Activated T-cell treated with anti-CD3 and anti-CD28 coated beads, Interleukin-2, amount 50 U/mL, for 24 hours (primary cell): ENCODE results near the gene ADGRL2.
A peak's percentile ranks its signal among the peaks of the same experiment; 100 is the strongest.

Source experiments
- DNase-seq: peaks from one replicate; pipeline ENCODE4 v3.0.0-alpha.2; 2020
- H3K27ac Mint-ChIP-seq: 2 replicates; pipeline ENCODE4 v1.8.0; 2020; ENCODE audit warnings: mild to moderate bottlenecking, mixed read lengths
- H3K27me3 Mint-ChIP-seq: 2 replicates; pipeline ENCODE4 v1.8.0; 2020; ENCODE audit warnings: mixed read lengths
- H3K36me3 Mint-ChIP-seq: 2 replicates; pipeline ENCODE4 v1.8.0; 2020; ENCODE audit warnings: low read depth, mixed read lengths
- H3K4me1 Mint-ChIP-seq: 2 replicates; pipeline ENCODE4 v1.8.0; 2020; ENCODE audit warnings: low read depth, mixed read lengths
- H3K4me3 Mint-ChIP-seq: 2 replicates; pipeline ENCODE4 v1.8.0; 2020; ENCODE audit warnings: mild to moderate bottlenecking, moderate library complexity, mixed read lengths
- H3K9me3 Mint-ChIP-seq: 2 replicates; pipeline ENCODE4 v1.8.0; 2020; ENCODE audit warnings: mixed read lengths

ADGRL2 gene

DNA sequence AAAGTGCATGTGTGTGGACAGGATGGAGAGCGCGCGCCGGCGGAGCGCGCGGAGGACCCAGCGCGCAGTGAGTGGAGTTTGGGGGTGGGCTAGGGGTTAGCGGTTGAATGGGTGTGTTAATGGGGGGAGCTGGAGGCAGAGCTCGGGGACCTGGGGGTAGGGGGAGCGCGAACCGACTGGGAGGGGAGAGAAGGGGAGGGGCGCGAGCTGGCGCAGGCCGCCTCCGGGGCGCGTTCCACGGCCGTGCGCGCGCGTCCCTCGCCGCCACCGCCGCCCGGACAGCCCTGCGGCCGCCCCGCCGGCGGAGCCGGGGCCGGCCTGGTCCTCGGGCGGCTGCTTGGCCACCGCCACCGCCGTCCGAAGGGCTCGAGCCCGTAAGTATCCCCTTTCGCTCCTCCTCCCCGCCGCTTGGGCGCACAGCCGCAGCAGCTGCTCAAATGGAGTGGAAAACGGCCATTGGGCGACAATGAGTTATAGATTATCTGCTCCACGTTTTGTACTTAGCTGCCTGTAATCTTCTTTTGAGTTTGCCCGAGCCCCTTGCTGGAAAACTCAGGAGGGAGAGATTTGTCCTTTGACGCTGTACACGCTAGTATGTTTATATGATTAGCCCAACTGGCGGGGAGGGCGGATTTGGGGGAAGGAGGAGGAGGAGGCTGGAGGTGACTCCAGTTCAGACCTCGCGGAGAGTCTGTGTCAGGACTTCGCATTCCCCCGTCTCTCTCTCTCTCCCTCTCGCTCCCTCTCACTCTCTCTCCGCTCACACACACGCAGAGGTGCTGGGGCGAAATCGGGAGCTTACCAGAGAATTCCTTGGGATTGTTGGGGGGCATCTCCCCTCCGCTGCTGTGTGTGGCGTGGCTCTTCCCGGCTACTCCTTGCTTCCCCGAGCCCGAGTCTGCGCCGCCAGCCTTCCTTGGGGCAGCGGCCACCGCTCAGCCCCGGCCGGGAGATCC is at the start of gene ADGRL2:
Gene ADGRL2 (plus strand): TSS at position 240 of the 956 bp plus-strand sequence. CDS start 36,051 bp downstream, outside the sequence.
- H3K27me3 Mint-ChIP-seq = peaks cover 61% of the 10 kb centered on the region
- H3K27ac Mint-ChIP-seq = no peak within 1 kb of the TSS
- H3K4me1 Mint-ChIP-seq = peaks cover 5% of the 10 kb centered on the region
- H3K9me3 Mint-ChIP-seq = peaks cover 2% of the 10 kb centered on the region
- peak within 1 kb of the TSS; percentile 36 for H3K4me3 Mint-ChIP-seq
- DNase-seq = peak; percentile 29
- no peaks in the 10 kb centered on the region for H3K36me3 Mint-ChIP-seq

DNA sequence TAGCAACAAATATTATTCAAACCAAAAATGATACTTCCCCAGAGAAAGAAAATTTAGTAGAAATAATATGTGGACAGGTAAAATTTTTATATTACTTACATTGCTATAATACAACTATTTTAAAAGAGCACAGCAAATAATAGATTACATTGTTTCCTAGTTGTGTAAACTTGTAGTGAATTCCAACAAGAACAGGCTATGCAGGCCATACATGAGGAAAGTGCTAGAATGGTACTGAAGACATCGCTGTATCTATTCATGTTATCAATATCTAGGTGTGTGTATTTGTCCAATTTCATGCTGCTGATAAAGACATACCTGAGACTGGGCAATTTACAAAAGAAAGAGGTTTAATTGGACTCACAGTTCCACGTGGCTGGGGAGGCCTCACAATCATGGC is 47.9 kb upstream of the ADGRL2 start:
- no peak overlapping the region for H3K4me3 Mint-ChIP-seq
- peaks cover 2% of the 10 kb centered on the region for H3K9me3 Mint-ChIP-seq
- H3K4me1 Mint-ChIP-seq = no peaks in the 10 kb centered on the region
- H3K27ac Mint-ChIP-seq = no peak overlapping the region
- H3K27me3 Mint-ChIP-seq = no peaks in the 10 kb centered on the region
- no peak for DNase-seq
- no peaks in the 10 kb centered on the region for H3K36me3 Mint-ChIP-seq

DNA sequence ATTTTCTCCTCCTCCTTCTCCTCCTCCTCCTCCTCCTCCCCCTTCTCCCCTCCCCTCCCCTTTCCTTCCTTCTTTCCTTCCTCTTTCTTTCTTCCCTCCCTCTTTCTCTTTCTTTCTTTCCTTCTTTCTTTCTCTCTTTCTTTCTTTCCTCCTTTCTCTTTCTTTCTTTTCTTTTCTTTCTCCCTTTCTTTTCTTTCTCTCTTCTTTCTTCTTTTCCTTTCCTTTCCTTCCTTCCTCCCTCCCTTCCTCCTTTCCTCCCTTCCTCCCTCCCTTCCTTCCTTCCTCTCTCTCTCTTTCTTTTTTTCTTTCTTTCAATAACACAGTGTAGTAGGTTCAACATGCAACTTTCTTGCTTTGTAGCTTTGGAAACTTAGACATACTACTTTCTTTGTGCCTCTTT is 46.3 kb upstream of the ADGRL2 start:
- no peaks in the 10 kb centered on the region for H3K27me3 Mint-ChIP-seq
- no peak overlapping the region for H3K27ac Mint-ChIP-seq
- H3K4me1 Mint-ChIP-seq = no peaks in the 10 kb centered on the region
- H3K36me3 Mint-ChIP-seq = no peaks in the 10 kb centered on the region
- peaks cover 2% of the 10 kb centered on the region for H3K9me3 Mint-ChIP-seq
- DNase-seq = no peak
- H3K4me3 Mint-ChIP-seq = no peak overlapping the region

DNA sequence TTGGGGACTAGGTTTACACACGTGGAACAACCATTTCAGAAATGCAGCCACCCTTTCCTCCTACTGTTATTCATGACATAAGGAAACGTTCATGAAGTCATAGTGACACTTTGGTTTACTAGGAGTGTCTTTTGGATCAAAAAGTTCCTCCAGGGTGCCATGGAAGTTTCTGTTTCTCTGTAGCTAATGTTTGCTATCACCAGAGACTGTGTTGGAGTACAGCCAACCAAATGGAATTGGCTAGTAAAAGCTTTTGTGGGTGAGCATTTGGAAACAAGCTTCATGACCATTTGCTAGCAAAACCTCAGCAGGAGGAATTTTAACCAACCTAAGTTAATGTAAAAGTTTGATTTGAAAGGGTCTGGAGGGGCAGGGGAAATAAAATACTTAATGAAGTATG is 43.9 kb upstream of the ADGRL2 start:
- Mint-ChIP-seq H3K36me3 (no peaks in the 10 kb centered on the region), H3K9me3 (no peaks in the 10 kb centered on the region), H3K4me3 (no peak overlapping the region), H3K27ac (no peak overlapping the region), H3K4me1 (no peaks in the 10 kb centered on the region), H3K27me3 (no peaks in the 10 kb centered on the region)
- DNase-seq = no peak

DNA sequence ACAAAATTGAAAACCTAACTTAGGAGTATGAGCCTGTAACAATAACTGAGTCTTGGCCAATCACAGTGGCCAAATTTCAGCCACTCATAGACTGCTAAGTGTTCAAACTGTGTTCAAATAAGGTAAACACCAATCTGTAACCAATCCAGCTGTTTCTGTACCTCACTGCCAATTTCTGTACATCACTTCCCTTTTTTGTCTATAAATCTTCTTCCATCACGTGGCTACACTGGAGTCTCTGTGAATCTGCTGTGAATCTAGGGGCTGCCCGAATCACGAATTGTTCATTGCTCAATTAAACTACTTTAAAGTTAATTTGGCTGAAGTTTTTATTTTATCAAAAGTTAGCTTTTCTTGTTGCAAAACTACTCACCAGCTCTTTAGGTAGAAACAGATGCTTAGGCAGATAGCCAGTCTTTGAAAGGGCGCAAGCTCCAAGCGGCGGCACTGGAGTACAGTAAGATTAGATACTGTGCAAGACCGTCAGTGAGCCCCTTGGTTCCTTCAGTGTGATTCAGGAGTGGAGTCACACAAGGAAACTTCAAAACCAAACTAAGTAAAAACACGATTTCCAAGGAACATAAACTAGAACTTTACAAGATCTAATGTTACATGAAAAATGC is 43.2 kb upstream of the ADGRL2 start:
- Mint-ChIP-seq H3K4me3 (no peak overlapping the region), H3K9me3 (no peaks in the 10 kb centered on the region)
- no peak for DNase-seq

DNA sequence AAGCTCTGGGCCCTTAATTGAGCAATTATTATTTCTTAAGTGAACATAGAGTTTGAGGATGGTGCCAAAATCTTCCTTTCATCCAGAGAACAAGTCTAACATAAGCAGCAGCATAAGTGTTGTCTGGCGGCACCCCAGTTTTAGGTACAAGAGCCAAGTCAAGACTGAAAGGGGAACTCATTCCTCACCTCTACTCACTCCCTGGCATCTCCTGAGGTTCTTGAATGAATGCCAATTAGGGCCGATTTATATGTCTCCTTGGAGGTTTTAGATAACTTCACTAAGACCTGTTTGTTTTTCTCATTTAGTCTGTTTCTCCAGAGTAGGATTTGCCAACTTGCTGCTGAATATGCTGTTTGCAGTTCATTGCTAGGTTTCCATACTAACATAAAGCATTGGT is 42.6 kb upstream of the ADGRL2 start:
- Mint-ChIP-seq H3K27me3 (no peaks in the 10 kb centered on the region), H3K4me1 (no peaks in the 10 kb centered on the region), H3K4me3 (no peak overlapping the region), H3K27ac (no peak overlapping the region), H3K36me3 (no peaks in the 10 kb centered on the region), H3K9me3 (no peaks in the 10 kb centered on the region)
- no peak for DNase-seq

More for the DNA sequence above, 43.2 kb upstream of the ADGRL2 start:
- H3K4me1 Mint-ChIP-seq = no peaks in the 10 kb centered on the region
- H3K36me3 Mint-ChIP-seq = no peaks in the 10 kb centered on the region
- H3K27ac Mint-ChIP-seq = no peak overlapping the region
- no peaks in the 10 kb centered on the region for H3K27me3 Mint-ChIP-seq

DNA sequence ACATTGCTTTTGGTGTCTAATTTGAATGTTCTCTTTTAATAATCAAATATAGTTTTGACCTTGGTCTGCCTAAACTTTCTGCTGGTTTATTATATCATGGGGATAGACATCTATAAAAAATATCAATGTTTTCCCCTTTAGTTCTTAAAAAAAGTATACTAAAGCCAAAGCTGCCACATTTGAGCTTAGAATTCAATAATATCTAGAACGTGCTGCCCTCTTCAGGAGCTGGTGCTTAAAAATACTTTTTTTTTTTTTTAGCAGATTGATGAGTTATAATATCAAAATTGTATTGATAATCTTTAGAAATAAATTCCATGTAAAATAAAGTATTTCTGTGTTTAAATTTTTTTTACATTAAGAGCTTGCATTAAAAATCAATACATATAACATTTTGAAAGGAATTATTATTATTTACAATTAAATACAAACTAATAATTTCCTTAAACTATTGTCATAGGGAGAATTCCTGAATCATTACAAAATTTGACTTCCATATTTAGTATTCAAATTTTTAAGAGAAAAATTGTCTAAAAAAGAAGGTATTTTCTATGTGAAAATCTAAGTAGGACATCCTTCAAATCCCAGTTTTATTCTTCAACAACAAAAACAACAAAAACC is 40.1 kb upstream of the ADGRL2 start:
- no peak overlapping the region for H3K4me3 Mint-ChIP-seq
- H3K4me1 Mint-ChIP-seq = no peaks in the 10 kb centered on the region
- H3K36me3 Mint-ChIP-seq = no peaks in the 10 kb centered on the region
- H3K27me3 Mint-ChIP-seq = no peaks in the 10 kb centered on the region
- H3K27ac Mint-ChIP-seq = no peak overlapping the region
- DNase-seq = no peak
- H3K9me3 Mint-ChIP-seq = no peaks in the 10 kb centered on the region

DNA sequence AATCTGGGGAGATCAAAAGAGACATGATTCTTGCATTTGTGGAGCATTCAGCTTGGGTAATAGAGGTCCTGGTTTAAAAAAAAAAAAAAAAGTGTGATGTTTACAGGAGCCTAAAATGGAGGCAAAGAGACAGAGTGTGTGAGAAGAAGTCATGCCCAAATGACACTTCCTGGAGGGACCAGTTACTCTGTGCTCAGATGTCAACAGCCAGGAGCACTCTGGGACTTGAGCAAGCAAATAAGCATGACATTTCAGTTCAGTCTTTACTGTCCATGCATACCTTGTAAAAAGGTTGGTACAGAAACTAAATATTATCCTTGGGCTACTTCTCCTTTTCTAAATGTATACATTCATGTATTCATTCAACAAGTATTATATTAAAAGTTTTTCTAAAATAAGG is 25.2 kb upstream of the ADGRL2 start:
- Mint-ChIP-seq H3K4me1 (no peaks in the 10 kb centered on the region), H3K27ac (no peak overlapping the region), H3K9me3 (peaks cover 4% of the 10 kb centered on the region), H3K27me3 (no peaks in the 10 kb centered on the region), H3K36me3 (no peaks in the 10 kb centered on the region), H3K4me3 (no peak overlapping the region)
- DNase-seq = no peak

DNA sequence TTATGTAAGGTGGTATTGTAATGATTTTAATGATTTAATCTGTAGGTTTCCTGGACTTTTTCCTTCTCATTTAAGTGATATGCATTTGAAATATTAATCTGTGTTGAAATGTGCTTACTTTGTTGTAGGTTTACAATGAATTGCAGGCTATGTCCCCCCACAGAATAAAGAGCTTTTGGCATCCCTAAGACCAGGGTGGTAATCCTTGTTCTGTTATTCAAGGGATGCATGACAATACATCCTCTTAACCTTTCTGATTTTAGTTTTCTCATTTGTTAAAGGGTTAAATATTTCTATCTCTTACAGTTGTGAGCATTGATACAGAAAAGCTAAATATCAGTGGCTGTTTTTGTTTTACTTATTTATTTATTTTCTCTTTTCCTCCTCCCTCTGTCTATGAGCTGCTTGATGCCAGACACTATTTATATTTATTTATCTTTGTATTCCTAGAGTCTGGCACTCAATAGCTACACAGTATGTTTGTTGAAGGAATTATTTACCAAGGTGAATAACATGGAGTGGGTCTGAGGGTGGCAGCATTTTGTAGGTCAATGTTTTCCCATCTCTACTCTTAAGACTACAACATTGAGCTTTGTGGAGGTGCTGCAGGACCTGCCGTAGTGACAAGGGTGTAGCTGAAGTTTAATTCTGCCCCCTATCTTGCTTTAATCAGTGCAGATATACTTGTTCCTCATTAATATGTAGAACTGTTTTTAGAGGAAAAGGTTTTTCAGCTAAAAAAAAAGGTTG is 19.9 kb upstream of the ADGRL2 start:
- no peaks in the 10 kb centered on the region for H3K36me3 Mint-ChIP-seq
- no peak overlapping the region for H3K27ac Mint-ChIP-seq
- DNase-seq = no peak
- H3K9me3 Mint-ChIP-seq = peaks cover 2% of the 10 kb centered on the region
- H3K4me3 Mint-ChIP-seq = no peak overlapping the region
- H3K27me3 Mint-ChIP-seq = no peaks in the 10 kb centered on the region
- no peaks in the 10 kb centered on the region for H3K4me1 Mint-ChIP-seq

DNA sequence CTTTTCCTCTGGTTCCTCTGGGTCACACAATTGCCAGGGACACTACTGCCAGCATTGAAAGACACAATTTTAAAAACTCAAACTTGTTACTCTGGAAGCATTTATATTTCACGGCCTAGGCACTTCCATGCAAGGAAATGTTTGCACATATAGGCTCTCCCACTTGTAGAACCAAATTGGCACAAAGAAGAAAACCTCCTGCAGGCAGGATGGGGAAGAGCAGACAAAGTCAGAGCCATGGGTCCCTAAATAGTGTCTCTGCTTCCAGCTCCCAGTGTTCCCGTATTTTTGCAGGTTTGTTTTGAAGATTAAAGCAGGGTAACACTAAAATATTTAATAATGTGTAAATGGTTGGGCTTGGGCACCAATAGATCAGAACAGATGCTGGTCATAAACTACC is 19.0 kb upstream of the ADGRL2 start:
- Mint-ChIP-seq H3K4me3 (no peak overlapping the region), H3K4me1 (no peaks in the 10 kb centered on the region)
- no peak for DNase-seq

DNA sequence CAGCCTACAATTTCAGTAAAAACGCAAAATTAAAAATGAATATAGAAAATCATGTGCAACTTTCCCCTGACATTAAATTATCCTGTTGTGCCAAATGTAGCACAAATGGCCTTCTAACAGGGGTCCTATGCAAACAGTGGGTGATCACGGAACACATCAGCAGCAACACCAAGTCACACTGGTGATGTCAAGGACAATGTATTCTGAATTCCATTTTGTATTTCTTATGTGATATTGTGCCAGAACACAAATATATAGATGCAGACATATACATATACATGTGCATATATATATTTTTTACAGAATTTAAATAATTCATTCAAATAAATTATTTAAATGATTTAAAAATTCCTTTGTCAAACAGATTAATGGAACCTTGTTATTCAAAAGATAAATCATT is 8.6 kb upstream of the ADGRL2 start:
- H3K4me1 Mint-ChIP-seq = no peaks in the 10 kb centered on the region
- H3K36me3 Mint-ChIP-seq = no peaks in the 10 kb centered on the region
- H3K4me3 Mint-ChIP-seq = no peak overlapping the region
- DNase-seq = no peak
- H3K9me3 Mint-ChIP-seq = peaks cover 7% of the 10 kb centered on the region
- H3K27me3 Mint-ChIP-seq = no peaks in the 10 kb centered on the region
- no peak overlapping the region for H3K27ac Mint-ChIP-seq

More for the DNA sequence above, 19.0 kb upstream of the ADGRL2 start:
- H3K27ac Mint-ChIP-seq = no peak overlapping the region
- no peaks in the 10 kb centered on the region for H3K27me3 Mint-ChIP-seq
- H3K9me3 Mint-ChIP-seq = peaks cover 2% of the 10 kb centered on the region
- H3K36me3 Mint-ChIP-seq = no peaks in the 10 kb centered on the region

DNA sequence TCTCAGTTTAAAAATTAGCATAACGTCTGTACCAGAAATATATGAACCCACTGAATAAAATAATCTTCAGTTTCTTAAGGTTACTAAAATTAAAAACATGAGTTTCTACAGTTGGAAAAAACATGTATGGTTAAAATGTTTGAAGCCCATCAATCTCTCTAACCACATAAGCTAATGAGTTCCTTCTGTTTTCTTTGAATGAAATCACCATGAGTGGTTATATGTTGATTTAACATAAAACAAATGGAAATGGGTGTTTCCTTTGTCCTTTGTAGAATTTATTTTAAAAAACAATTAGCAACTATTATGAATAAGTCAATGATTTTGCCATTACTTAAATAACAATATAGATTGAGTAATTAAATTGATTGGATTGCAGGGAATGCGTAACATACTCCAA is 3.0 kb upstream of the ADGRL2 start:
- no peak overlapping the region for H3K4me3 Mint-ChIP-seq
- peaks cover 5% of the 10 kb centered on the region for H3K4me1 Mint-ChIP-seq
- no peaks in the 10 kb centered on the region for H3K9me3 Mint-ChIP-seq
- no peaks in the 10 kb centered on the region for H3K36me3 Mint-ChIP-seq
- H3K27ac Mint-ChIP-seq = no peak overlapping the region
- no peak for DNase-seq
- H3K27me3 Mint-ChIP-seq = peaks cover 38% of the 10 kb centered on the region

DNA sequence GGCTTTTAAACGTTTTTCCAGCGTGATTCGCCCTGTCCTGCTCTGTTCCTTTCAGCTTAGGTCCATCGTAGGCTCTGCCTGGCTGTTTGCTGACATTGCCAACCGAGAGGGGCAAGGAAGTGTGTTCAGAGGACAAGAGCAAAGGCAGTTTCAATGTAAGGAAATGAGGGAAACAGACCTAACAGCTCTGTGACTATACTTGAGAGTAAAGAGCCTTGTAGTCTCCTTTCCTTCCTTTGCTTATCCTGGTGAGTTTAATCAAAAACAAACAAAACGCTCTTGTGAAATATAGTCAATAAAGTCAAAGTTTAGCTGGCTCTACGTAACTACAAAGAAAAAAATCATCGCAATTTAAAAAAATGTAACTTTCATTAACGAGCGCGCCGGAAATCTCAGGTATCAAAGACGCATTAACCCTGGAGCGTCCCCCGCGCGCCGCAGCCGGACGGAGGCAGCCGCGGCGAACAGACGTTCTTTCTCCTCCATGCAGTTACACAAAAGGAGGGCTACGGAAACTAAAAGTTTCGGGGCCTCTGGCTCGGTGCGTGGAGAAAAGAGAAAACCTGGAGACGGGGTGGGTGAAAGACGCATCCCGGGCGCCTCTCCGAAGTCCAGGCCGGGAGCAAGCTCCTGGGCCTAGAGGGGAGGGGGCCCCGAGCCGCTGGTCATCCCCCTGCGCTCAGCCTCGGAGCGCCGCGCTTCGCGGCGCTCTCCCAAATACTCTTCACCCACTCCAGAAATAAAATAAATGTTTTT is 617 bp upstream of the ADGRL2 start:
- no peak overlapping the region for H3K4me3 Mint-ChIP-seq
- H3K36me3 Mint-ChIP-seq = no peaks in the 10 kb centered on the region
- DNase-seq = no peak
- H3K27ac Mint-ChIP-seq = no peak overlapping the region
- no peaks in the 10 kb centered on the region for H3K9me3 Mint-ChIP-seq
- peaks cover 58% of the 10 kb centered on the region for H3K27me3 Mint-ChIP-seq
- peaks cover 5% of the 10 kb centered on the region for H3K4me1 Mint-ChIP-seq
